HEK293T (cell line): Measurements from ENCODE around the gene ANO4.

Source experiments
- CTCF ChIA-PET: fragments of 350-600 bp; formaldehyde crosslinking; extraction: SDS; loops from one replicate; lab custom pipeline; 2021; ENCODE audit warnings: antibody characterized with exemption, inconsistent platforms; lab: Yijun Ruan, JAX
- POLR2A ChIA-PET: fragments of 350-600 bp; formaldehyde crosslinking; extraction: SDS; loops from one replicate; lab custom pipeline; 2020; ENCODE audit warnings: antibody characterized with exemption, inconsistent platforms; lab: Yijun Ruan, JAX
- DNase-seq: peaks from one replicate; pipeline ENCODE4 v3.0.0; 2012; ENCODE audit warnings: mixed read lengths; ENCODE audit errors: extremely low spot score
- ARNT ChIP-seq: fragments of 450-650 bp; IDR thresholded peaks from 2 replicates; pipeline ENCODE4 v1.6.1; 2017; ENCODE audit warnings: mild to moderate bottlenecking
- BHLHE40 ChIP-seq: fragments of 450-650 bp; IDR thresholded peaks from 2 replicates; pipeline ENCODE4 v1.6.1; 2016; ENCODE audit warnings: mild to moderate bottlenecking, moderate library complexity, borderline replicate concordance
- CTBP1 ChIP-seq: fragments of 450-650 bp; IDR thresholded peaks from 2 replicates; pipeline ENCODE4 v1.6.1; 2016; ENCODE audit warnings: borderline replicate concordance
- ELF4 ChIP-seq: fragments of 450-650 bp; IDR thresholded peaks from 2 replicates; pipeline ENCODE4 v1.6.1; 2017; ENCODE audit warnings: antibody characterized with exemption
- FOXA1 ChIP-seq: fragments of 450-650 bp; IDR thresholded peaks from 2 replicates; pipeline ENCODE4 v1.6.1; 2016; ENCODE audit warnings: mild to moderate bottlenecking
- FOXK2 ChIP-seq: fragments of 450-650 bp; IDR thresholded peaks from 2 replicates; pipeline ENCODE4 v1.6.1; 2016; ENCODE audit warnings: mild to moderate bottlenecking
- FOXM1 ChIP-seq: fragments of 450-650 bp; IDR thresholded peaks from 2 replicates; pipeline ENCODE4 v1.6.1; 2017; ENCODE audit warnings: mild to moderate bottlenecking, borderline replicate concordance
- HDGF ChIP-seq: fragments of 450-650 bp; IDR thresholded peaks from 2 replicates; pipeline ENCODE4 v1.6.1; 2017; ENCODE audit warnings: antibody characterized with exemption, borderline replicate concordance
- L3MBTL2 ChIP-seq: fragments of 450-650 bp; conservative IDR thresholded peaks from 2 replicates; pipeline ENCODE4 v1.6.1; 2016; ENCODE audit warnings: mild to moderate bottlenecking
- LEF1 ChIP-seq: fragments of 450-650 bp; IDR thresholded peaks from 2 replicates; pipeline ENCODE4 v1.6.1; 2017; ENCODE audit warnings: mild to moderate bottlenecking, borderline replicate concordance
- NFRKB ChIP-seq: fragments of 450-650 bp; IDR thresholded peaks from 2 replicates; pipeline ENCODE4 v1.6.1; 2016; ENCODE audit warnings: mild to moderate bottlenecking, moderate library complexity
- SP1 ChIP-seq: fragments of 450-650 bp; IDR thresholded peaks from 2 replicates; pipeline ENCODE4 v1.6.1; 2017
- SUZ12 ChIP-seq: fragments of 450-650 bp; IDR thresholded peaks from 2 replicates; pipeline ENCODE4 v1.6.1; 2016; ENCODE audit warnings: mild to moderate bottlenecking
- TARDBP ChIP-seq: fragments of 450-650 bp; IDR thresholded peaks from 2 replicates; pipeline ENCODE4 v1.6.1; 2016
- ZNF384 ChIP-seq: fragments of 450-650 bp; IDR thresholded peaks from 2 replicates; pipeline ENCODE4 v1.6.1; 2016
- TF ChIP-seq, protein P1 (sequence below): fragments of 450-650 bp; IDR thresholded peaks from 2 replicates; pipeline ENCODE4 v1.6.1; 2016

The ANO4 gene

DNA sequence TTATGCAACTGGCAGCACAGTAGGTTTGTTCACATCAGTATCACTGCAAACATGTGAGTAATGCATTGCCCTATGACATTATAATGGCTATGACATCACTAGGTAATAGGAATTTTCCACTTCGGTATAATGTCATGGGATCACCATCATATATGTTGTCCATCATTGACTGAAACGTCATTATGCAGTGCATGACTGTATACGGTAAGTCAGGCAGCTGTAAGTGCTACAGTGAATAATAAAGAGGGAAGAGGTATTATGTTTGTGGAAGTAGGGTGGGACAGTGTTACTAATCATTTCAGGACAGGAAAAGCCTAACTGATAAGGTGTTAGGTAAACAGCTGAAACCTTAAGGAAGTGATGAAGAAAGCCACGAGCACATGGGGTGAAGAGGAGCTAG is 68.1 kb downstream of the ANO4 start:
- ChIA-PET CTCF (no interaction called here), POLR2A (no interaction called here)
- no peak for TF ChIP-seq FOXK2
- TF ChIP-seq, protein P1, sequence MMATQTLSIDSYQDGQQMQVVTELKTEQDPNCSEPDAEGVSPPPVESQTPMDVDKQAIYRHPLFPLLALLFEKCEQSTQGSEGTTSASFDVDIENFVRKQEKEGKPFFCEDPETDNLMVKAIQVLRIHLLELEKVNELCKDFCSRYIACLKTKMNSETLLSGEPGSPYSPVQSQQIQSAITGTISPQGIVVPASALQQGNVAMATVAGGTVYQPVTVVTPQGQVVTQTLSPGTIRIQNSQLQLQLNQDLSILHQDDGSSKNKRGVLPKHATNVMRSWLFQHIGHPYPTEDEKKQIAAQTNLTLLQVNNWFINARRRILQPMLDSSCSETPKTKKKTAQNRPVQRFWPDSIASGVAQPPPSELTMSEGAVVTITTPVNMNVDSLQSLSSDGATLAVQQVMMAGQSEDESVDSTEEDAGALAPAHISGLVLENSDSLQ, result no peak
- no peak for TF ChIP-seq BHLHE40
- TF ChIP-seq CTBP1, result no peak
- no peak for TF ChIP-seq LEF1
- no peak for TF ChIP-seq NFRKB
- no peak for TF ChIP-seq FOXM1
- TF ChIP-seq L3MBTL2, result no peak
- TF ChIP-seq SUZ12, result no peak
- TF ChIP-seq ARNT, result no peak
- DNase-seq, result no peak

DNA sequence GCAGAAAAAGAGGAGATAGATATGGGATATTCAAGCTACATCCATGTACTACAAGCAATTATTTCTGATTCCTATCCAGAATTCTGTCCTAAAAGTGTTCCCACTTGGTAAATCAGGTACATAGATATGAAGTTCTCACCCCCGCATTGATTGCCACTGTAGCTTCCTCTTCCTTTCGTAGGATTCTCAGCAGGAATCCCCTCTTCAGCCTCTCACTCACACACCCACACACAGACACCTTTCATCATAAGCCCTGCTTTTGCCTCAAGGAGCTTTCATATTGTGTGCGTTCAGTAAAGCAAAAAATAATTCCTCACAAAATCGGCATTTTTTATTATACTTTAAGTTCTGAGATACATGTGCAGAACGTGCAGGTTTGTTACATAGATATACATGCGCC is 69.8 kb downstream of the ANO4 start:
- CTCF ChIA-PET, result no interaction called here
- DNase-seq, result no peak
- POLR2A ChIA-PET, result no interaction called here
- TF ChIP-seq L3MBTL2, result no peak
- TF ChIP-seq ARNT, result no peak
- no peak for TF ChIP-seq SP1
- TF ChIP-seq HDGF, result no peak
- TF ChIP-seq ELF4, result no peak
- TF ChIP-seq BHLHE40, result no peak
- no peak for TF ChIP-seq FOXA1
- no peak for TF ChIP-seq CTBP1
- no peak for TF ChIP-seq LEF1
- TF ChIP-seq, protein P1, result no peak
- no peak for TF ChIP-seq TARDBP
- TF ChIP-seq SUZ12, result no peak
- no peak for TF ChIP-seq NFRKB
- TF ChIP-seq FOXK2, result no peak
- TF ChIP-seq ZNF384, result no peak

DNA sequence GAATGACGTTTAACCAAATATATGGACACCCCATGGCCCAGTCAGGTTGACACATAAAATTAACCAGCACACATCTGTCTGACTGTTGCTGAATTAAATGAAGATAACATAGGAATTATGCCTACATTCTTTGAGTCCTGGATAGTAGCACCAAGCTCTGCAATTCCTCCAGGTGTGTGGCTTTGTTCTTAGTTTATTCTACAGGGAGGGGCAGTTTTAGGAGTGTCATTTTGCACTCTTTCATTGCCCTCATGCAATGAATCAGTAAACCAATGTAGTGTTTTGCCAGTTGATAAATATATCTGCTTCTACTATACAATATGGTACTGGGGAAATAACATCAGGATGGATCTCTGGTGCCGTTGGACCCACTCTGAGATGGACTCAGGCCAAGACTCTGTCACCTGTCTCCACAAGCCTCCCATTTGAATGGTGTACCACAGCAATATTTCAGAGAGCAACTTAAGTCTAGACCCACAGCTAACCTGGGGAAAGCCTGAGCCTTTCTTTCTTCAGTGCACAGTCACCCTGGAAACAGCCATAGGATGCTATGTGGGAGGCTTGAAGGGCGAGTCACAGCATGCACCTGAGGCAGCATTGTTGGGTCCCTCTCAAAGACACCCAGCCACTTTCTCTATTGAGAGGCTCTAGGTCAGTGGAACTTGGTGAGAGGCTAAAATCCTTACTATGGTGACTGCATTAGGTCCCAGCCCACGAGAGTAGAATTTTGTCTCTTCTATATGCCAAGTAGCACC is 73.2 kb downstream of the ANO4 start:
- CTCF ChIA-PET, result no interaction called here

DNA sequence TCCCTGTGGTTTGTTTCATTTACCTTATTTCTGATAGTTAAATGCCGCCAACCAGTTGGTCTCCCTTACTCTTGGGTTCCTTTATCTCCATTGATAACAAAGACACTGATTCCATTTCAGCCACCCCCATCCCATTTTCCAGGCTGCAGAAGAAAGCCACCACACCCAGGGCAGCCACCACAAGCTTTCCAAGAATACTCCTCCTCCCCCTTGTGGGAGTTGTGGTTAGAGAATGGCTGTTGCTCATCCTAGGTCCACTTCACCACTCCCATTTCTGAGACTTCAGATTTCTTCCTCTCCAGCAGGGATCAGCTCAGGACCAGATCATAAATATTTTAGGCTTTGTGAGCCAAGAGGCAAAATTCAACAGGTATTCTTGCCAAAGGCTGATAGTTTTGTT is 73.9 kb downstream of the ANO4 start:
- TF ChIP-seq SP1, result no peak
- TF ChIP-seq, protein P1, result no peak
- no peak for TF ChIP-seq TARDBP
- TF ChIP-seq FOXM1, result no peak
- TF ChIP-seq FOXK2, result no peak
- TF ChIP-seq BHLHE40, result no peak
- no peak for TF ChIP-seq L3MBTL2
- no peak for TF ChIP-seq ARNT
- CTCF ChIA-PET, result no interaction called here
- POLR2A ChIA-PET, result no interaction called here
- no peak for DNase-seq

More for the DNA sequence above, 73.2 kb downstream of the ANO4 start:
- POLR2A ChIA-PET, result no interaction called here
- TF ChIP-seq FOXK2 (no peak), ZNF384 (no peak), LEF1 (no peak), BHLHE40 (no peak), L3MBTL2 (no peak), ELF4 (no peak), ARNT (no peak), HDGF (no peak), FOXM1 (no peak), CTBP1 (no peak)
- TF ChIP-seq, protein P1, result no peak
- DNase-seq, result no peak

DNA sequence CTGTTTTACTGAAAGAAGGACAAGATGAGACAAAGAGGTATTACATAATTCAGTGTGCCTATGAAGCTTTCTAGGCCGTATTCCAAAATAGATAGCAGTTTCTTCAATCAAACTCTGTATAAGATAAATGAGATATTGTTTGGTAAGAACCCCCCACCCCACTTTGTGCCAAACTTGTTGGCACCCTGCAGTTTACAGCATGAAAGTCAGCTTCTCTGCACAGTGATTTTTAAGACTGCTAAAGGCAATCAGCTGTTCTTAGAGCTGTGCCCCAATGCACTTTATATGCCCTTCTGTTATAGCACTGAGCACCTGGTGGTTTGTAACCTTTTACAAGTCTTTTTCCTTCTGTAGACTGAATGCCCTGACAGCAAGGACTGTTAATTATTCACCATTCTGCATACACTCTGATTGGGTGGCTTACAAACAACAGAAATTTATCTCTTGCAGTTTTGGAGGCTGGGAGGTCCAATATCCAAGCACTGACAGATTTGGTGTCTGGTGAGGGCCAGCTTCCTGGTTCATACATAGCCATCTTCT is 76.7 kb downstream of the ANO4 start:
- TF ChIP-seq L3MBTL2 (no peak), FOXM1 (no peak), FOXA1 (no peak)
- ChIA-PET CTCF (no interaction called here), POLR2A (no interaction called here)
- no peak for DNase-seq

DNA sequence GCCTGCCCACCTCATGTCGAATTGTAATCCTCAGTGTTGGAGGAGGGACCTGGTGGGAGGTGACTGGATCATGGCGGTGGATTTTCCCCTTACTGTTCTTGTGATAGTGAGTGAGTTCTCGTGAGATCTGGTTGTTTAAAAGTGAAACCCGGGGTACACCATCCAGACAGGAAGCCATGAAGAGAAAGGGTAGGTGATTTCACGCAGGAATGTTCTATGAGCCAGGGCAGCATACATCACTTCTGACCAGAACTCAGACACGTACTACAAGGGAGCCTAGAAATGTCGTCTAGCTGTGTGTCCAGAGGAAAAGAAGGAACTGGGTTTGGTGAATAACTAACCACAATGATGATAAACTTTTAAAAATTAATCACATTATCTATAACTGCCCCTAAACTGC is 80.6 kb downstream of the ANO4 start:
- ChIA-PET POLR2A (no interaction called here), CTCF (no interaction called here)
- no peak for DNase-seq
- TF ChIP-seq ELF4, result no peak
